Brain pericyte (primary cell): ENCODE results near the gene RIOK2.
"Not testable (repeated sequence)": the region's sequence is repeated elsewhere in the genome, so short reads cannot be mapped to it uniquely, and the experiment has no call there.

Experiments used
- DNase-seq: peaks from one replicate; pipeline ENCODE4 v3.0.0-alpha.2; 2012; ENCODE audit warnings: low read depth, low spot score

The RIOK2 gene

GRCh38 chr5:97183100-97183929 is at the start of gene RIOK2:
RIOK2 (minus strand) TSS chr5:97183247; CDS start chr5:97183191, 56 bp downstream.
- peak; percentile 90 for DNase-seq

GRCh38 chr5:97231025-97231636 is 48.1 kb upstream of the RIOK2 start:
- DNase-seq: peak; percentile 41

- DNase-seq: no peak
These were observed 46.7 kb upstream of the RIOK2 start for GRCh38 chr5:97229688-97230285.

GRCh38 chr5:97229196-97229595 is 46.1 kb upstream of the RIOK2 start:
- DNase-seq: no peak

- no peak for DNase-seq
These were observed 42.2 kb upstream of the RIOK2 start for GRCh38 chr5:97225222-97225621.

- DNase-seq: no peak
These were observed 41.2 kb upstream of the RIOK2 start for GRCh38 chr5:97224112-97224750.

- DNase-seq: no peak
These were observed 40.5 kb upstream of the RIOK2 start for GRCh38 chr5:97223596-97223995.

- DNase-seq: no peak
These were observed 26.3 kb upstream of the RIOK2 start for GRCh38 chr5:97209343-97209742.

- no peak for DNase-seq
These were observed 25.7 kb upstream of the RIOK2 start for GRCh38 chr5:97208714-97209113.

GRCh38 chr5:97208184-97208713 is 25.2 kb upstream of the RIOK2 start:
- DNase-seq: no peak

- DNase-seq: no peak
These were observed 11.3 kb upstream of the RIOK2 start for GRCh38 chr5:97194366-97194765.

- peak; percentile 69 for DNase-seq
These were observed 10.3 kb upstream of the RIOK2 start for GRCh38 chr5:97193355-97193688.

- no peak for DNase-seq
These were observed 9.7 kb upstream of the RIOK2 start for GRCh38 chr5:97192580-97193354.

- no peak for DNase-seq
These were observed 8.8 kb upstream of the RIOK2 start for GRCh38 chr5:97191893-97192292.

- DNase-seq: not testable (repeated sequence)
These were observed 6.5 kb upstream of the RIOK2 start for GRCh38 chr5:97189523-97189922.

- no peak for DNase-seq
These were observed 825 bp upstream of the RIOK2 start for GRCh38 chr5:97183930-97184213.

- DNase-seq: no peak
These were observed 412 bp downstream of the RIOK2 start for GRCh38 chr5:97182571-97183099.

GRCh38 chr5:97181856-97182545 is 1.0 kb downstream of the RIOK2 start:
- no peak for DNase-seq

- DNase-seq: not testable (repeated sequence)
These were observed 3.6 kb downstream of the RIOK2 start for GRCh38 chr5:97179457-97179856.

GRCh38 chr5:97172227-97172626 is 10.8 kb downstream of the RIOK2 start:
- no peak for DNase-seq

GRCh38 chr5:97171703-97172102 is 11.3 kb downstream of the RIOK2 start:
- no peak for DNase-seq
